AG10803 (cell line): ENCODE results near the gene ZNF503.

Source experiments
- DNase-seq: peaks from one replicate; pipeline ENCODE4 v3.0.0; 2010; ENCODE audit warnings: low read depth
- H3K4me3 ChIP-seq: 2 replicates; pipeline ENCODE4 v1.5.1; 2011; ENCODE audit warnings: mild to moderate bottlenecking, low read length, control low read depth
- CTCF ChIP-seq: conservative IDR thresholded peaks from 2 replicates; pipeline ENCODE4 v1.5.1; 2011; ENCODE audit warnings: mild to moderate bottlenecking, low read length, control low read depth, inconsistent platforms

ZNF503 gene

GRCh38 chr10:75390178-75390577 lies 11.4 kb downstream of the ZNF503 start:
- no peak for DNase-seq
- TF ChIP-seq CTCF = no peak
- no peak overlapping the region for H3K4me3 ChIP-seq

GRCh38 chr10:75388082-75388481 lies 13.5 kb downstream of the ZNF503 start:
- no peak overlapping the region for H3K4me3 ChIP-seq
- DNase-seq = no peak
- no peak for TF ChIP-seq CTCF

DNA sequence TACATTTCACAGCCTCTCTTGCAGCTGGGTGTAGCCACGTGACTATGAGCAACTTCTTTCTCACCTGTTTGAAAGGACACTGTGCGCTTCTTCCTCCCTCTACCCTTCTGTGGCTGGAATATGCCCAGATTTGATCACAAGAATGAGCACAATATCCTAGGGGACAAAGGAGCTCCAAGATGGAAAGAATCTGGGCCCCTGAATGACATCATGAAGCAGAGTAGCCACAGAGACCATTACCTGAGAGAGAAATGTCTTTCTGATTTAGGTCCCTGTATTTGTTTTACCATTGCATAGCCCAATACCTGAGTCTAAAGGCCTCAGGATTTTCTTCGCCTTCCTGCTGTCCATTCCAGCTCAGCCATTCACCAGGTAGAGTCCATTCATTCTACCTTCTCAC lies 15.4 kb downstream of the ZNF503 start:
- no peak for DNase-seq
- no peak overlapping the region for H3K4me3 ChIP-seq
- no peak for TF ChIP-seq CTCF

DNA sequence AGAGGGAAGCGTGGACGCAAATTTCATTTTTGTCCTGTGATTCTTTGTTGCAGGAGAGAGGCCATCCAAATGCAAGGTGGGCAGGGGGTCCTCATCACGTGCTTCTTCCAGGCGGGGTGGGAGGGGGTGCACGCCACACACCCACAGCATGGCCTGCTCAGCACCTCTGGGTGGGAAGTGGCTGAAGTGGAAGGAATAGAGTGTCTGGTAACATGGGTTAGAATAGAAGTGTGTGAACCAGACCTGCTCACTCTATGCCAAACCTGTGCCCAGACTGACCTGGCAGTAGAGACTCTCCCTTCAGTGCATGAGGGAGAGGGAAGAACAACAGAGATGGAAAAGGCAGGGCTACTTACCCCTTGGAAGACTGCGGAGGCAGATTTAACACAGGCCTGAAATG lies 21.7 kb downstream of the ZNF503 start:
- no peak for TF ChIP-seq CTCF
- DNase-seq = no peak
- H3K4me3 ChIP-seq = no peak overlapping the region

DNA sequence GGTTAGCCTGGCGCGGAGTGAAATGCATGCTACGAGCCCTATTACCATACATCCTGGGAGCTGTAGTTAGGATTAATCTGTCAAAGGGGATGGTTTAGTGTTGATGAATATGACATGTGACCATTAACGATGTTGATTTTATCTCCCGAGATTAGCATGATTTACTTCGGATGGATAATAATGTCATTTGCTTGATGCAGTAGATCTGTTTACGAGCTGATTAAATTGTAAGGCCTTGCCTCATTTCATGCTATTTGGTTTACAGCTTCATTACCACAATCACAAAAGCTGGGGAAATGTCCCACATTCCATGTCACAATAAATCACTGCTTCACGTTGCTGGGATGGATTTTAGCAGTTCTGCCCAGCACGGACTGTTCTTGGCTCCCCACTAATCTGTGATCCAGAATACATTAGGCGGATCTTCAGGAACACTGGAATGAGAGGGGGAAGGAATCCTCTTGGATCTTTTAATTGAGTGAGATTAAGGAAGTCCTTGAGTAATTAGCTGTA lies 22.3 kb downstream of the ZNF503 start:
- no peak for TF ChIP-seq CTCF
- peak; percentile 53 for DNase-seq
- H3K4me3 ChIP-seq = no peak overlapping the region

DNA sequence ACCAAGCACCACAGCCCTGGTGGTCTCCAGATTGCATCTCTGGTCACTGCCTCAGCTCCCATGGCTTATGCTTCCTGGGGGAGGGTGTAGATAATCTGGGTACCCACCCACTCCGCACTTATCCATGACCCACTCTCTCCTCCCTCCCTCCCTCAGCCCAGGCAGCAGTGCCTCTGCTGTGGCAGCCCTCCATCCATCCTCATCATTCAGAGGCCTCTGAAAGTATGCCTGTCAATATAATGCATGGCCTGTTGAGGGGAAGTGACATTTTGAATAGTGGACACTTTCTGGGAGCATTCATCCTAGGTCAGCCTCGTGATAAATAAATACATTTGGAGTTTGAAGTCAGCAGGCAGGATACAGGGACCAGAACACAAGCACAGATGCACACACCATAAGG lies 23.2 kb downstream of the ZNF503 start:
- TF ChIP-seq CTCF = no peak
- no peak overlapping the region for H3K4me3 ChIP-seq
- no peak for DNase-seq

GRCh38 chr10:75377869-75378268 lies 23.7 kb downstream of the ZNF503 start:
- no peak overlapping the region for H3K4me3 ChIP-seq
- DNase-seq = no peak
- no peak for TF ChIP-seq CTCF
